ENCODE data around the gene DAD1.
A peak's percentile ranks its signal among the peaks of the same experiment; 100 is the strongest.

Gene DAD1

DNA sequence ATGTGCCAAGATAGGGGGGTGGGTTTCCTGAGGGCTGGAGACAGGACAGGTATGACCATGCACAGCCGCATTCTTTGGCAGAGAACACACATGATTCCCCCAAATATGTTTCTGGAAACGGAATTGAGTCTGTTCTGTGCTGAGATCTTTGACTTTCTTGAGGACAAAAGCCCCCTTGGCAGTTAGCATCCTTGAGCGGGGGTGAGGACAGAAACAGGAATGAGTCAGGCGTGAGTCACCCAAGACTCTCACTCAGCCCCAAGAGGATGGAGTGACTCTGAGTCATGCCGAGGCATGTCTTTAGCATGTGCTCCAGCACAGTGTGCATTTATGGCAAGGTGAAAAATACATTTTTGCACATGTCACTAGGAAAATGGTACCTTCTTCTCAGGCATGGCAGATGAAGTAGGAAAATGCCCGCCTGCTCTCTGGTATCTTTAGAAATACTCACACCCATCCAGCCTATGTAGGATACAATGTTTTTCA lies 52.1 kb downstream of the DAD1 start:
- FAIRE-seq (peak; percentile 98), DNase-seq (ENCODE audit: insufficient read length, low spot score) (peak; percentile 51)
- TF ChIP-seq PAX5 (IDR thresholded peaks at IDR 0.05; ENCODE audit: insufficient read depth, low read length, severe bottlenecking) (no peak), TAF1 (IDR thresholded peaks at IDR 0.05; ENCODE audit: low read depth, low read length) (no peak), POU2F2 (IDR thresholded peaks at IDR 0.05; ENCODE audit: low read depth, low read length) (peak; percentile 88), POLR2AphosphoS5 (IDR thresholded peaks at IDR 0.05; ENCODE audit: low read depth, low read length) (peak; percentile 83), SPI1 (IDR thresholded peaks at IDR 0.05; ENCODE audit: low read depth, low read length) (no peak), POLR2A (IDR thresholded peaks at IDR 0.05; ENCODE audit: low read depth, low read length) (peak; percentile 77; the same call in 1 of the 2 replicates)

DNA sequence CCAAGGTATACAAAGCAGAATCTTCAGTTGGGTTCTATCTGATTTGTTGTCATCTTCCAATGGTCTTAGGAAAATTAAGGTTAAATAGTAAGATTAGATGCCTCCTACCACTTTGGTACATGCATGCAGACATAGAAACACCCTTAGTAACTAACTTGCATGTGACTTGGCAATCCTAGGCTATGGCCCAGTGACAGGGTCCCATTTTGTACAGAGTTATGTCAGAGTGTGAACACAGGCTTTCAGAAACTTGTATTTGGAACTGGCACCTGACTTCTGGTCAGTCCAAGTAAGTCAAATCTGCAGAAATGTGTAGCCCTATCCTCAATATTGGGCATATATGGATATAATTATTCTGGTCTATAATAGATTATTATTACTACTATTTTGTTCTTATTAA lies 53.1 kb downstream of the DAD1 start:
- TF ChIP-seq SPI1 (IDR thresholded peaks at IDR 0.05; ENCODE audit: low read depth, low read length) (no peak), PAX5 (IDR thresholded peaks at IDR 0.05; ENCODE audit: insufficient read depth, low read length, severe bottlenecking) (no peak), POLR2AphosphoS5 (IDR thresholded peaks at IDR 0.05; ENCODE audit: low read depth, low read length) (peak; percentile 72), POLR2A (IDR thresholded peaks at IDR 0.05; ENCODE audit: low read depth, low read length) (0 out of 2 replicates have a peak, but pooled peaks have one; percentile 56)
- peak; percentile 35 for FAIRE-seq
- DNase-seq (ENCODE audit: insufficient read length, low spot score): no peak

DNA sequence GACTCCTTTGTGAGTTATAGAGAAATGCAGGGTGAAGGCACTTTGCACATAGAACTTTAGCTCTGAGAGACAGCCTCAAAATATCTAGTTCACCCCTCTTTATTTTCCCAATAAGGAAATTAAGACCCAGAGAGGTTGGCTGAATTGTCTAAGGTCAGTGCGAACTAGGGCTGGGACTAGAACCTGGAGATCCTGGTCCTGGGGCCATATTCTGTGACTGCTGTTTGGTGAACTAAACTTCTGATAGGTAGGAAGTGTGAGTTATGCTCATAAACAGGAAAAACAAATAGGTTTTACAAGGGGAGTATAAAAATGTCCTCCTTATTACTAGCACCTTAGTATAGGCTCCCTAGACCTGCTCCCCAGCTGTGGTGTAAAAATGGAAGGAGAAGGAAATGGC lies 53.9 kb downstream of the DAD1 start:
- DNase-seq (ENCODE audit: insufficient read length, low spot score) (no peak), FAIRE-seq (peak; percentile 41)
- TF ChIP-seq POLR2A (IDR thresholded peaks at IDR 0.05; ENCODE audit: low read depth, low read length): no peak
- no peak for TF ChIP-seq SPI1 (IDR thresholded peaks at IDR 0.05; ENCODE audit: low read depth, low read length)
- TF ChIP-seq PAX5 (IDR thresholded peaks at IDR 0.05; ENCODE audit: insufficient read depth, low read length, severe bottlenecking): no peak
- TF ChIP-seq TAF1 (IDR thresholded peaks at IDR 0.05; ENCODE audit: low read depth, low read length): no peak
- no peak for TF ChIP-seq POU2F2 (IDR thresholded peaks at IDR 0.05; ENCODE audit: low read depth, low read length)
- no peak for TF ChIP-seq POLR2AphosphoS5 (IDR thresholded peaks at IDR 0.05; ENCODE audit: low read depth, low read length)

DNA sequence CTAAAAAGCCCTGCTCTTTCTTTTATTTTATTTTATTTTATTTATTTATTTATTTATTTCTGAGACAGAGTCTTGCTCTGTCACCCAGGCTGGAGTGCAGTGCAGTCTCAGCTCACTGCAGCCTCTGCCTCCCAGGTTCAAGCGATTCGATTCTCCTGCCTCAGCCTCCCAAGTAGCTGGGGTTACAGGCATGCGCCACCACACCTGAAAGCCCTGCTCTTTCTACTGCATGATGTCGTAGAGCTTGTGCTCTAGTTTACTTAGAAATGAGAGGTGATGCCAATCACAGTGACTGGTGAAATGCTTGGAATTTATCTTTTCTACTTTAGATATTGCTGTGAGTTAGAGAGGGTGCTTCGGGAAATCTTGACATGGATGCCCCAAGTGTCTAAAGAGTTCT lies 54.5 kb downstream of the DAD1 start:
- TF ChIP-seq POLR2A (IDR thresholded peaks at IDR 0.05; ENCODE audit: low read depth, low read length) (no peak), TAF1 (IDR thresholded peaks at IDR 0.05; ENCODE audit: low read depth, low read length) (no peak), SPI1 (IDR thresholded peaks at IDR 0.05; ENCODE audit: low read depth, low read length) (no peak), POU2F2 (IDR thresholded peaks at IDR 0.05; ENCODE audit: low read depth, low read length) (no peak), POLR2AphosphoS5 (IDR thresholded peaks at IDR 0.05; ENCODE audit: low read depth, low read length) (no peak), PAX5 (IDR thresholded peaks at IDR 0.05; ENCODE audit: insufficient read depth, low read length, severe bottlenecking) (no peak)
- FAIRE-seq: peak; percentile 54
- no peak for DNase-seq (ENCODE audit: insufficient read length, low spot score)

DNA sequence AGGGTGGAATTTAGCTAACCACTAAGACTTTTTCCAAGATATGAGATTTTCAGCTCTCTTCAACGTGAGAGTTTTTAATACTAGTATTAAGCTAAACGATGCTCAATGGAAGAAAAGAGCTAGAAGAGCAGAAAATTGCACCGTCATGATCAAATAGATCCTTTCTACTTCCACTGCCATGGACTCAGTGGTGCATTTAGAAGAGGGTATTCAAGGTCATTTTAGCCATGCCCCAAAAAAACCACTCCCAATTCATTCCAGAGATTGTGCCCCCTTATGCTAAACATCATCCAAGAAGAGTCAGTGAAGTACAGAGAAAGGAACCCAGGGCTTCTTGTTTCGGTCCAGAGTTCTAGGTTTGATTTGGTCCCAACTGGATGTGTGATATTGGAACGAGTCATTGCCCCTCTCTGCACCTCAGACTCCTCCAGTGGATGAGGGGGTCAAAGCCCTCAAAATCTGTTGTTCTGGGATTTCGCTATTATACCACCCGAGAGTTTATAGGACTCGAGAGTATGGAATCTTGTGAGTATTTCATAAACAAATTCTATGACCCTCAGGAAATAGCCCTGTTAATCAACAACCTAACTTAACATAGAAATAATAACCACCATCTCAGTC lies 55.2 kb downstream of the DAD1 start:
- no peak for DNase-seq (ENCODE audit: insufficient read length, low spot score)
- peak; percentile 78 for TF ChIP-seq POLR2AphosphoS5 (IDR thresholded peaks at IDR 0.05; ENCODE audit: low read depth, low read length)
- TF ChIP-seq POU2F2 (IDR thresholded peaks at IDR 0.05; ENCODE audit: low read depth, low read length): 0 out of 2 replicates have a peak, but pooled peaks have one; percentile 30
- no peak for TF ChIP-seq SPI1 (IDR thresholded peaks at IDR 0.05; ENCODE audit: low read depth, low read length)
- peak; percentile 86 for TF ChIP-seq POLR2A (IDR thresholded peaks at IDR 0.05; ENCODE audit: low read depth, low read length)
- no peak for TF ChIP-seq TAF1 (IDR thresholded peaks at IDR 0.05; ENCODE audit: low read depth, low read length)
- TF ChIP-seq PAX5 (IDR thresholded peaks at IDR 0.05; ENCODE audit: insufficient read depth, low read length, severe bottlenecking): no peak
- FAIRE-seq: peak; percentile 40

DNA sequence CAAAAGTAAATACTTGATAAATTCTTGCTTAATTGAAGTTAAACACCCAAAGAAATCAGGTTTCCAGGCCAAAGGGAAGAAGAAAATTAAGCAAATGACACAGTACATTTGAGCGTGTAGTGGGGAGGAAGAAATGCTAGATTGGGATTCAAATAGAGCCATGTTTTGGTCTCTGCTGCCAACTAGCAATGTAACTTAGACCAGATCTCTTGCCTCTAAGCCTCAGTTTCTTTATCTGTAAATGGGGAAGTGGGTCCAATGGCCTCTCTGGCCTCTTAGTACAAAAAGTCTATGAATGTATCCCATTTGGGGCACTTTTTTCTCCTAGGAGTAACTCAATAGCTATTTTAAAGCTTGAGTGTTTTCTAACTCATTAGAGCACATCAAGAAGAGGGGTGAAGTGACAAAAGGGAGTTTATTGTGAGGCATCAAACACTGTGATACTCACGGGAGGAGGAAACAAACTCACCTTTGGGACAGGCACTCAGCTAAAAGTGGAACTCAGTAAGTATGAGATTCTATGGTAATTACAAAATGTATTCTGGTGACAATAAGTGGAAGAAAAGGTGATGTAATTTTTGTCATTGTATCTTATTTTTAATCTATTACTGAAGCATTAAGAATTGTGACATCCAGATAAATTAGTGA lies 55.8 kb downstream of the DAD1 start:
- FAIRE-seq: peak; percentile 78
- TF ChIP-seq POLR2A (IDR thresholded peaks at IDR 0.05; ENCODE audit: low read depth, low read length): peak; percentile 84
- peak; percentile 85 for TF ChIP-seq SPI1 (IDR thresholded peaks at IDR 0.05; ENCODE audit: low read depth, low read length)
- no peak for TF ChIP-seq TAF1 (IDR thresholded peaks at IDR 0.05; ENCODE audit: low read depth, low read length)
- no peak for DNase-seq (ENCODE audit: insufficient read length, low spot score)

DNA sequence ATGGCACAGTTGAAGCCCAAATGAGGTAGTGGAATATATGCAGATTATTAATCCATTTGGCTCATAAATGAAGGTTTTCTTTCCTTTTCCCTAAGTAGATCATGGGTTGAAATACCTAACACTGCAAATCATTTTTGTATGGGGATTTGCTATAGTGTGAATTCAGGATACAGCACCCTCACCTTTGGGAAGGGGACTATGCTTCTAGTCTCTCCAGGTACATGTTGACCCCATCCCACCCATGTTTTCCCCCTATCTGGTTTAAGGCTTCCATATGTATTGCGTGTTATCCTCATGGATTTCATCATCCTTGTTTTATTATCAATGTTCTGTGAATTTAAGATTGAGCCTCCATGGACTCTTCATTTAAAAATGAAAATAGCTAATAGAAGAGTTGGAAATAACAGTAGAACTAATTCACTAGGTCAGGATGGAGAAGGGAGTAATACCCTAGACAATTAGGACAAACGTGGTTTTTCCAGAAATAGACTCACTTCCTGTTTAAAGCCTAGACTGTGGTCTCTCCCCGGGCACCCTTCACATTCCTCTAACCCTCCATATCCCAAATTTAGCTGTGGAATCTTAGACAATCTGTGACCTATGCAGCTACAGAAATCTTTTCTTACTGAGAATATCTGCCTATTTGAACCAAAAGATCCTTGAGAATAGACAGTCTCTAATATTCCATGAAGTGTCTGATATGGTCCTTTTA lies 56.5 kb downstream of the DAD1 start:
- FAIRE-seq: no peak
- DNase-seq (ENCODE audit: insufficient read length, low spot score): no peak
- TF ChIP-seq PAX5 (IDR thresholded peaks at IDR 0.05; ENCODE audit: insufficient read depth, low read length, severe bottlenecking) (no peak), SPI1 (IDR thresholded peaks at IDR 0.05; ENCODE audit: low read depth, low read length) (peak; percentile 53), POU2F2 (IDR thresholded peaks at IDR 0.05; ENCODE audit: low read depth, low read length) (no peak), TAF1 (IDR thresholded peaks at IDR 0.05; ENCODE audit: low read depth, low read length) (no peak), POLR2AphosphoS5 (IDR thresholded peaks at IDR 0.05; ENCODE audit: low read depth, low read length) (peak; percentile 67), POLR2A (IDR thresholded peaks at IDR 0.05; ENCODE audit: low read depth, low read length) (no peak; the same call in 1 of the 2 replicates)

DNA sequence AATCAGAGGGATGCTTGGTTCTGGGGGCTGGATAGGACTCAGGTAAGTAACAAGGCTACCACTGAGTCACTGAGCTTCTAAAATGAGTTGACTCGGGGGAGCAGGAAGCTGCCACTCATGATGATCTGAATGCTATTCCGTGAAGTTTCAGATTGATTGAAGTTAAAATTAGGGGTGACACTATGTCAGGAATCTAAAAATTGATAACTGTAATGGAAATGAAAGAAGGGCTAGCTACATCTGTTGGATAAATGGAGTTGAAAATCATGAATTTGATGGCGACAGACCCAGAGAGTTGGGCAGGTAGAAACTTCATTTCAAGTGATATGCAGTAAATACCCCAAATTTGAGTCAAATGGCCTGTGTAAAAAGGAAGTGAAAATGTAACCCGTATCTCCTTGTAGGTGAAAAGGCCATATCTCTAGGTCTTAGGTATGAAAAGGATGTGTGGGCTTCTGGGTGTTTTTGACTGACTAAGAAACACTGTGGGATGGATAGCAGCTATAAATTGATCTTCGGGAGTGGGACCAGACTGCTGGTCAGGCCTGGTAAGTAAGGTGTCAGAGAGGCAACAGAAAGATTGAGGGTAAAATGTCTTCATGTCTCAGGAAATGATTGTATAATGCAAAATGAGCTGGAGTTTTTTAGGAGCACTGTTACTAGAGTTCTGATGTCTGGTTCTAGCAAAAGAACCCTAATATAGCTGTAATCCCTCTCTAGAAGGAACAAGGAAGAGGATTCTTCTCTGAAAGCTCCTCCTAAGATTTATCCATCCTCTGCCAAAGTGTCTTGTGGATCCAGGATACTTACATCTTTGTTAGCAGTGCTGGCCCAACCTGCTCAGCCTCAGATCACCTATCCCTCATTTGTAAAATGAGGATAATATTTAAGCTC lies 57.3 kb downstream of the DAD1 start:
- DNase-seq (ENCODE audit: insufficient read length, low spot score) (peak; percentile 24), FAIRE-seq (peak; percentile 97)
- TF ChIP-seq POLR2AphosphoS5 (IDR thresholded peaks at IDR 0.05; ENCODE audit: low read depth, low read length): peak; percentile 85
- peak; percentile 12; the same call in 1 of the 2 replicates for TF ChIP-seq TAF1 (IDR thresholded peaks at IDR 0.05; ENCODE audit: low read depth, low read length)
- TF ChIP-seq POU2F2 (IDR thresholded peaks at IDR 0.05; ENCODE audit: low read depth, low read length): no peak; the same call in 1 of the 2 replicates
- TF ChIP-seq POLR2A (IDR thresholded peaks at IDR 0.05; ENCODE audit: low read depth, low read length): peak; percentile 94
- TF ChIP-seq PAX5 (IDR thresholded peaks at IDR 0.05; ENCODE audit: insufficient read depth, low read length, severe bottlenecking): no peak
- peak; percentile 98 for TF ChIP-seq SPI1 (IDR thresholded peaks at IDR 0.05; ENCODE audit: low read depth, low read length)

Measured in GM12891 (cell line).